H1 (cell line): ENCODE measurements around the gene EVA1B. TPM values are rescaled to one million over a fixed set of nuclear protein-coding genes. Genes with fewer than 3 reads are reported as not detected.

Experiments used
- CTCF ChIA-PET: fragments of 300-600 bp; sonication (Branson Sonifier 250); formaldehyde crosslinking; loops from one replicate; lab custom pipeline; 2021; ENCODE audit not compliant: partially characterized antibody; lab: Charles Lee
- POLR2A ChIA-PET: fragments of 300-600 bp; sonication (Branson Sonifier 250); formaldehyde crosslinking; loops from one replicate; lab custom pipeline; 2021; ENCODE audit warnings: inconsistent platforms; ENCODE audit not compliant: partially characterized antibody; lab: Charles Lee
- DNase-seq, 2 experiments: peaks; one replicate each; pipeline versions ENCODE4 v3.0.0 to v3.0.0-alpha.2; 2010 to 2022; ENCODE audit warnings: low spot score in 2 of 2, low read depth in 1 of 2, mixed read lengths in 1 of 2
- FAIRE-seq: peaks from 2 replicates; lab custom pipeline; 2011; peaks lifted over from hg19 to GRCh38; lab: Jason Lieb, UNC
- H2AFZ ChIP-seq: 2 replicates; pipeline ENCODE4 v1.8.1; 2012; ENCODE audit warnings: low read length, inconsistent platforms
- H2AK5ac ChIP-seq: 2 replicates; pipeline ENCODE4 v1.6.1; 2013; ENCODE audit warnings: low read depth, low read length
- H2BK120ac ChIP-seq: replicated peaks from 2 replicates; pipeline ENCODE3; 2013; ENCODE audit warnings: low read depth, low read length, inconsistent platforms
- H2BK12ac ChIP-seq: 2 replicates; pipeline ENCODE4 v1.6.1; 2013; ENCODE audit warnings: low read depth, low read length
- H2BK15ac ChIP-seq: 2 replicates; pipeline ENCODE4 v1.6.1; 2013; ENCODE audit warnings: low read length
- H2BK20ac ChIP-seq: 2 replicates; pipeline ENCODE4 v1.6.1; 2013; ENCODE audit warnings: low read length
- H2BK5ac ChIP-seq: 2 replicates; pipeline ENCODE4 v1.6.1; 2013; ENCODE audit warnings: low read depth, low read length
- H3K14ac ChIP-seq: 2 replicates; pipeline ENCODE4 v1.6.1; 2013; ENCODE audit warnings: inconsistent platforms; ENCODE audit not compliant: insufficient read length
- H3K18ac ChIP-seq: 2 replicates; pipeline ENCODE4 v1.6.1; 2013; ENCODE audit warnings: low read length; ENCODE audit errors: extremely low read depth
- H3K23ac ChIP-seq: 2 replicates; pipeline ENCODE4 v1.6.1; 2013; ENCODE audit warnings: inconsistent platforms; ENCODE audit not compliant: insufficient read length
- H3K23me2 ChIP-seq: 2 replicates; pipeline ENCODE4 v1.6.1; 2013; ENCODE audit warnings: low read depth, low read length
- H3K27ac ChIP-seq: 2 replicates; pipeline ENCODE4 v1.6.1; 2011; ENCODE audit warnings: low read depth, low read length, inconsistent platforms
- H3K27me3 ChIP-seq, 4 experiments: replicated peaks in 1 of 4; 1 replicate in 1 of 4; 2 replicates in 3 of 4; pipeline versions ENCODE4 v1.6.1 to v1.8.1; 2011 to 2013; ENCODE audit warnings: low read length in 3 of 4, mild to moderate bottlenecking in 3 of 4, inconsistent platforms in 2 of 4, mixed read lengths in 2 of 4, moderate library complexity in 1 of 4; ENCODE audit not compliant: control insufficient read depth in 3 of 4, insufficient read depth in 3 of 4; ENCODE audit errors: extremely low read depth in 1 of 4
- H3K36me3 ChIP-seq, 4 experiments: 2 replicates each; pipeline versions ENCODE4 v1.6.1 to v1.8.1; 2011 to 2013; ENCODE audit warnings: mild to moderate bottlenecking in 4 of 4, low read length in 3 of 4, moderate library complexity in 2 of 4, control low read depth in 1 of 4, inconsistent platforms in 1 of 4; ENCODE audit not compliant: insufficient read depth in 4 of 4, control insufficient read depth in 2 of 4
- H3K4ac ChIP-seq: replicated peaks from 2 replicates; pipeline ENCODE3; 2013; ENCODE audit warnings: low read length, low read depth, mixed read lengths, inconsistent platforms; ENCODE audit not compliant: insufficient read length
- H3K4me1 ChIP-seq, 4 experiments: replicated peaks in 1 of 4; 1 replicate in 1 of 4; 2 replicates in 3 of 4; pipeline versions ENCODE4 v1.6.1 to v1.8.1; 2011 to 2013; ENCODE audit warnings: low read length in 3 of 4, inconsistent platforms in 2 of 4, mixed read lengths in 1 of 4; ENCODE audit not compliant: insufficient read depth in 4 of 4, control insufficient read depth in 3 of 4
- H3K4me2 ChIP-seq, 2 experiments: 2 replicates each; pipeline versions ENCODE4 v1.6.1 to v1.8.1; 2011 to 2013; ENCODE audit warnings: low read depth in 2 of 2, low read length in 2 of 2, control low read depth in 1 of 2, inconsistent platforms in 1 of 2, mild to moderate bottlenecking in 1 of 2; ENCODE audit not compliant: insufficient read depth in 1 of 2
- H3K4me3 ChIP-seq, 4 experiments: fragments of 200-600, 300-600 bp in 1 of 4; sonication (generic), shearing (Covaris generic), sonication (Bioruptor Twin) in 1 of 4; 2 replicates each; pipeline versions ENCODE4 v1.5.1 to v1.8.1; 2011 to 2016; ENCODE audit warnings: low read length in 4 of 4, low read depth in 3 of 4, control low read depth in 2 of 4, inconsistent platforms in 2 of 4, mild to moderate bottlenecking in 2 of 4, mixed read lengths in 1 of 4, moderate library complexity in 1 of 4; ENCODE audit not compliant: insufficient read depth in 2 of 4; ENCODE audit errors: extremely low read depth in 1 of 4
- H3K56ac ChIP-seq: replicated peaks from 2 replicates; pipeline ENCODE3; 2013; ENCODE audit warnings: low read depth, mild to moderate bottlenecking, mixed read lengths, low read length, inconsistent platforms; ENCODE audit not compliant: insufficient read length
- H3K79me1 ChIP-seq: 2 replicates; pipeline ENCODE4 v1.6.1; 2013; ENCODE audit warnings: low read depth, low read length, control low read depth
- H3K79me2 ChIP-seq, 2 experiments: 2 replicates each; pipeline versions ENCODE4 v1.6.1 to v1.8.1; 2012 to 2013; ENCODE audit warnings: low read length in 2 of 2, mild to moderate bottlenecking in 2 of 2, inconsistent platforms in 1 of 2; ENCODE audit not compliant: insufficient read depth in 2 of 2, control insufficient read depth in 1 of 2
- H3K9ac ChIP-seq, 4 experiments: replicated peaks in 1 of 4; 1 replicate in 1 of 4; 2 replicates in 3 of 4; pipeline versions ENCODE4 v1.6.1 to v1.8.1; 2011 to 2013; ENCODE audit warnings: low read depth in 3 of 4, low read length in 3 of 4, control low read depth in 2 of 4, mild to moderate bottlenecking in 2 of 4, moderate library complexity in 2 of 4, inconsistent platforms in 1 of 4; ENCODE audit errors: extremely low read depth in 1 of 4
- H3K9me3 ChIP-seq, 2 experiments: 2 replicates each; pipeline versions ENCODE4 v1.6.1 to v1.8.1; 2012 to 2013; ENCODE audit warnings: mild to moderate bottlenecking in 2 of 2, moderate library complexity in 2 of 2, control low read depth in 1 of 2, inconsistent platforms in 1 of 2, low read depth in 1 of 2, low read length in 1 of 2, mixed read lengths in 1 of 2; ENCODE audit not compliant: insufficient read depth in 2 of 2
- H4K20me1 ChIP-seq, 2 experiments: replicated peaks in 1 of 2; 2 replicates each; pipeline versions ENCODE3 to v1.8.1; 2011 to 2013; ENCODE audit warnings: inconsistent platforms in 2 of 2, low read length in 2 of 2, mild to moderate bottlenecking in 1 of 2; ENCODE audit not compliant: insufficient read depth in 2 of 2, control insufficient read depth in 1 of 2
- H4K5ac ChIP-seq: 2 replicates; pipeline ENCODE4 v1.6.1; 2013; ENCODE audit warnings: low read length, low read depth, mixed read lengths, inconsistent platforms; ENCODE audit not compliant: insufficient read length
- H4K8ac ChIP-seq: 2 replicates; pipeline ENCODE4 v1.8.0; 2013; ENCODE audit warnings: mild to moderate bottlenecking, moderate library complexity, low read length, inconsistent platforms; ENCODE audit not compliant: insufficient read depth; ENCODE audit errors: extremely low read depth
- H4K91ac ChIP-seq: replicated peaks from 2 replicates; pipeline ENCODE3; 2013; ENCODE audit warnings: low read length, mixed read lengths, inconsistent platforms; ENCODE audit not compliant: insufficient read length
- BCL11A ChIP-seq, 2 experiments: IDR thresholded peaks; one replicate each; pipeline ENCODE4 v1.6.1; 2011; ENCODE audit warnings: low read depth in 2 of 2, low read length in 2 of 2, mild to moderate bottlenecking in 2 of 2
- CBX5 ChIP-seq: fragments of 300-800, 300-1000 bp; sonication (generic); IDR thresholded peaks from 2 replicates; pipeline ENCODE4 v1.7.1; 2016; ENCODE audit warnings: antibody characterized with exemption, low read length, low read depth
- CHD2 ChIP-seq: IDR thresholded peaks from 2 replicates; pipeline ENCODE4 v1.6.1; 2012; ENCODE audit warnings: low read length, improper control_type of control experiment
- JUND ChIP-seq: IDR thresholded peaks from 2 replicates; pipeline ENCODE4 v1.6.1; 2011; ENCODE audit warnings: mild to moderate bottlenecking, improper control_type of control experiment, low read length
- KDM5A ChIP-seq: fragments of 200-600 bp; IDR thresholded peaks from 2 replicates; pipeline ENCODE4 v1.7.1; 2012; ENCODE audit warnings: mild to moderate bottlenecking, low read length, inconsistent platforms, mixed read lengths
- RBBP5 ChIP-seq: IDR thresholded peaks from 2 replicates; pipeline ENCODE4 v1.7.1; 2012; ENCODE audit warnings: low read depth, mild to moderate bottlenecking, inconsistent platforms, low read length, moderate library complexity, borderline replicate concordance
- RFX5 ChIP-seq: IDR thresholded peaks from 2 replicates; pipeline ENCODE4 v1.6.1; 2011; ENCODE audit warnings: low read depth, low read length, improper control_type of control experiment, borderline replicate concordance
- TBP ChIP-seq: IDR thresholded peaks from 2 replicates; pipeline ENCODE4 v1.6.1; 2011; ENCODE audit warnings: low read depth, low read length, improper control_type of control experiment
- TCF12 ChIP-seq: IDR thresholded peaks from 2 replicates; pipeline ENCODE4 v1.6.1; 2011; ENCODE audit warnings: low read depth, mild to moderate bottlenecking, low read length
- TEAD4 ChIP-seq: IDR thresholded peaks from 2 replicates; pipeline ENCODE4 v1.6.1; 2012; ENCODE audit warnings: low read depth, low read length, inconsistent platforms, mixed read lengths
- WGBS, 2 experiments: shearing (Covaris generic) in 1 of 2; methylation state at CpG; one replicate each; pipeline versions ENCODE4 v1.1.6 to v1.1.7; 2013 to 2015; ENCODE audit warnings: low lambda C conversion rate in 2 of 2, mixed read lengths in 2 of 2, inconsistent platforms in 1 of 2, low coverage in 1 of 2, missing lambda C conversion rate in 1 of 2; ENCODE audit not compliant: insufficient replicate concordance in 2 of 2, insufficient coverage in 1 of 2, insufficient read length in 1 of 2; ENCODE audit errors: extremely low coverage in 1 of 2, missing lambda C conversion rate in 1 of 2; 5-methylcytosine and 5-hydroxymethylcytosine counted together
- polyA plus RNA-seq, 7 experiments: library from polyadenylated mRNA; depleted of rRNA in 3 of 7; stranded (reverse) in 5 of 7; unstranded in 2 of 7; fragments of >200 nt in 5 of 7; fragments of 200-250 nt in 2 of 7; gene quantifications; 1 replicate in 5 of 7; 2 replicates in 1 of 7; 4 replicates in 1 of 7; pipeline versions ENCODE4 v1.2.1 to v1.2.3, GENCODE V29; 2011 to 2013; ENCODE audit warnings: missing spikeins in 2 of 7, mixed read lengths in 2 of 7
- total RNA-seq: library from RNA; stranded (reverse); fragmentation: NEBNext Ultra II Directional; extraction: Animal tissue kit (Norgen Biotek cat#: 25700); gene quantifications from 2 replicates; pipeline ENCODE4 v1.2.1, GENCODE V29; 2021
- TF ChIP-seq, protein P1 (sequence below): IDR thresholded peaks from 2 replicates; pipeline ENCODE4 v1.6.1; 2012; ENCODE audit warnings: inconsistent platforms
- TF ChIP-seq, protein P2 (sequence below): IDR thresholded peaks from 2 replicates; pipeline ENCODE4 v1.6.1; 2012; ENCODE audit warnings: low read length, inconsistent platforms

The EVA1B gene
- total and polyA plus RNA-seq, 2 of the 8 experiments (the other 6 are each of a cell fraction or from before 2014, with no cell fraction given), result 10.0 to 19.9 TPM

- no peak overlapping the region for H3K27ac ChIP-seq
- H3K18ac ChIP-seq, result no peak overlapping the region
- no peaks in the 10 kb centered on the region for H3K79me1 ChIP-seq
- H3K23me2 ChIP-seq, result no peaks in the 10 kb centered on the region
- no peak for FAIRE-seq
- H3K4me1 ChIP-seq, result no peaks in the 10 kb centered on the region
- no peak overlapping the region for H3K4me2 ChIP-seq
- H4K20me1 ChIP-seq, result peaks cover 0 to 8% of the 10 kb centered on the region in 2 experiments
- H2BK120ac ChIP-seq, result no peak overlapping the region
- no peaks in the 10 kb centered on the region for H3K9me3 ChIP-seq
- TF ChIP-seq TEAD4, result no peak
- TF ChIP-seq BCL11A (IDR thresholded peaks at IDR 0.05; ENCODE audit: low read depth in 2 of 2, low read length in 2 of 2), result no peak
- TF ChIP-seq JUND, result no peak
- TF ChIP-seq TCF12, result no peak
- no peak for TF ChIP-seq TBP
- TF ChIP-seq RBBP5, result no peak
- TF ChIP-seq, protein P1, sequence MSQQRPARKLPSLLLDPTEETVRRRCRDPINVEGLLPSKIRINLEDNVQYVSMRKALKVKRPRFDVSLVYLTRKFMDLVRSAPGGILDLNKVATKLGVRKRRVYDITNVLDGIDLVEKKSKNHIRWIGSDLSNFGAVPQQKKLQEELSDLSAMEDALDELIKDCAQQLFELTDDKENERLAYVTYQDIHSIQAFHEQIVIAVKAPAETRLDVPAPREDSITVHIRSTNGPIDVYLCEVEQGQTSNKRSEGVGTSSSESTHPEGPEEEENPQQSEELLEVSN, result no peak
- no peak for TF ChIP-seq CBX5
- TF ChIP-seq, protein P2, sequence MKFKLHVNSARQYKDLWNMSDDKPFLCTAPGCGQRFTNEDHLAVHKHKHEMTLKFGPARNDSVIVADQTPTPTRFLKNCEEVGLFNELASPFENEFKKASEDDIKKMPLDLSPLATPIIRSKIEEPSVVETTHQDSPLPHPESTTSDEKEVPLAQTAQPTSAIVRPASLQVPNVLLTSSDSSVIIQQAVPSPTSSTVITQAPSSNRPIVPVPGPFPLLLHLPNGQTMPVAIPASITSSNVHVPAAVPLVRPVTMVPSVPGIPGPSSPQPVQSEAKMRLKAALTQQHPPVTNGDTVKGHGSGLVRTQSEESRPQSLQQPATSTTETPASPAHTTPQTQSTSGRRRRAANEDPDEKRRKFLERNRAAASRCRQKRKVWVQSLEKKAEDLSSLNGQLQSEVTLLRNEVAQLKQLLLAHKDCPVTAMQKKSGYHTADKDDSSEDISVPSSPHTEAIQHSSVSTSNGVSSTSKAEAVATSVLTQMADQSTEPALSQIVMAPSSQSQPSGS, result no peak
- no peak for TF ChIP-seq CHD2
- TF ChIP-seq RFX5, result no peak
- no peak for TF ChIP-seq KDM5A
- no peak overlapping the region for H3K4me3 ChIP-seq
- no peak overlapping the region for H3K4ac ChIP-seq
- H4K8ac ChIP-seq, result no peak overlapping the region
- H2AK5ac ChIP-seq, result no peak overlapping the region
- CTCF ChIA-PET, result interaction anchor here (1.3 to 6.0 kb wide), 4 partner anchors 15 to 150 kb away, joined by 4 to 26 read pairs (median 6); partner anchors contain the start of gene TRAPPC3
- no peak overlapping the region for H2AFZ ChIP-seq
- no peak overlapping the region for H2BK20ac ChIP-seq
- H3K14ac ChIP-seq, result no peak overlapping the region
- POLR2A ChIA-PET, result interaction anchor here (1.4 kb wide), 1 partner anchor 33 kb away, joined by 3 read pairs; no protein-coding TSS in a partner anchor
- no peaks in the 10 kb centered on the region for H3K27me3 ChIP-seq
- H2BK5ac ChIP-seq, result no peak overlapping the region
- H3K23ac ChIP-seq, result no peak overlapping the region
- no peak overlapping the region for H3K9ac ChIP-seq
- DNase-seq, result no peak
- no peak overlapping the region for H2BK12ac ChIP-seq
- peaks cover 0 to 40% of the 10 kb centered on the region in 2 experiments; a peak in 2 of 4 replicates for H3K79me2 ChIP-seq
- H4K5ac ChIP-seq, result no peak overlapping the region
- peaks cover 13 to 48% (median 39%) of the 10 kb centered on the region in 4 experiments; a peak in 7 of 8 replicates for H3K36me3 ChIP-seq
- no peak overlapping the region for H4K91ac ChIP-seq
- 78% methylated on average over 1 of the region's 1 CpG; no CpG with 5 or more reads in 1 of the 2 experiments for WGBS, 2 experiments
- no peak overlapping the region for H2BK15ac ChIP-seq
- no peak overlapping the region for H3K56ac ChIP-seq
Measured at GRCh38 chr1:36284061-36284460, 39.4 kb downstream of the EVA1B start.
